T1000 (cell line): ENCODE results near the gene LRP5.
"Not testable (repeated sequence)": the region's sequence is repeated elsewhere in the genome, so short reads cannot be mapped to it uniquely, and the experiment has no call there.

ENCODE experiments used
- DNase-seq: peaks from one replicate; lab custom pipeline; 2025; ENCODE audit warnings: mixed read lengths; lab: John Stamatoyannopoulos, UW

LRP5 gene

DNA sequence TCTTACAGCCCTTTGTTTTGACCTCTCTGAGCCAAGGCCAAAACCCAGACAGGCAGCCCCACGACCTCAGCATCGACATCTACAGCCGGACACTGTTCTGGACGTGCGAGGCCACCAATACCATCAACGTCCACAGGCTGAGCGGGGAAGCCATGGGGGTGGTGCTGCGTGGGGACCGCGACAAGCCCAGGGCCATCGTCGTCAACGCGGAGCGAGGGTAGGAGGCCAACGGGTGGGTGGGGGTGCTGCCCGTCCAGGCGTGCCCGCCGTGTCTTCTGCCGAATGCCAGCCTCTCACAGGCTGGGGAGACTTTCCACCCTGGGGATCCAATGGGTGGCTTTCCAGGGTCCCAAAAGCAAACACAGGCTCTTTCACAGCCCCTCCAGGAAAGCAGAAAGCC, 111.1 kb downstream of the LRP5 start:
- no peak for DNase-seq

DNA sequence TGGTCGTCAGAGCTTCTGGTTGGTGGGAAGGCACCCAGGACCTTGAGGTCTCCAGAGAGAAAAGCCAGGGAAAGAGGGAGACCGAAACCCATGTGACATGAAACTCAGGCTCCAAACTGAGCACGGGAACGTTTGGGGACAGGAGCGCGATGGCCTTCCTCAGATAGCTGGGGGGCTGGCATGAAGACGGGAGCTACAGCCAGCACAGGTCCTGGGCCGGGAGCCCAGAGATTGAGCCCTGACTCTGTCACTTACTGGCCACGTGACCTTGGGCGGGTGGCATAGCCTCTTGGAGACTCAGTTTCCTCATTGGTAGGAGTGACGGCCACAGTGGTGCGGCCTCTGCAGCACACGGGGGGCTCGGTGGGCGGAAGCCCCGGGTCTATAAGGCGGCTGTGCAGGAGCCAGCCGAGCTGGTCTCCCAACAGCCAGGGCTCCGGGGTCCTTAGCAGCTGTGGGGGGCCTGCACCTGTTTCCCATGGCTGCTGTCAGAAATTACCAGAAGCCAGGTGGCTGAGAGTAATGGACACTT, 111.8 kb downstream of the LRP5 start:
- DNase-seq: no peak

DNA sequence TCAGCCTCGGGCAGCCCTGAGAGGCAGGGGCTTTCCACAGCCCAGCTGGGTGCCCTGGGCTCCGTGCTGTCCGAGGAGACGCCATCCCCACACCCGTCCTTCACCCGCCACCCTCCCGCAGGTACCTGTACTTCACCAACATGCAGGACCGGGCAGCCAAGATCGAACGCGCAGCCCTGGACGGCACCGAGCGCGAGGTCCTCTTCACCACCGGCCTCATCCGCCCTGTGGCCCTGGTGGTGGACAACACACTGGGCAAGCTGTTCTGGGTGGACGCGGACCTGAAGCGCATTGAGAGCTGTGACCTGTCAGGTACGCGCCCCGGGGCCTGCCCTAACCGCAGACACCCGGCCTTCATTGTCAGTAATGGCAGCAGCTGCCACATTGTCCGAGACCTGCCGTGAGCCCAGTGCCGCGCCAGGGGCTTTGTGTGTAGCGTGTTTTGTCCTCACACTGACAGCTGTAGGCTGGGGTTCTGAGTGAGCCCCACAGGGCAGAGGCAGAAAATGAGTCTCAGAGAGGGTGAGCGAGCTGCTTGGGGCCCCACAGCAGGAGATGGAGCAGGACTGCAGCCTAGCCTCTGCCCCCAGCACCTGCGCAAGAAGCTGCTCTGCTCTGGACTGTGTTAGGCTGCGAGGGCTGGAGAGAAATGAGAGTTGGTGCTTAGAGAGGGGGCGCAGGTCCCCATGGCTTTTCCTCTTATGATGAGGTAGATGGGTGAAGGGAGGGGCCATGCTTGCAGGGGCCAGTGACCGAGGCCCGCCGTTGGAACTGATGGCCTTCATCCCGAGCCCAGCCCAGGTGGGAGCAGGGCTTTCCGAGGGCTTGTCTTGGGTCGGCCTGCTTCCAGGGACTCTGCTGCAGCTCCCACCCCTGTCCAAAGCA, 112.8 kb downstream of the LRP5 start:
- DNase-seq: no peak

DNA sequence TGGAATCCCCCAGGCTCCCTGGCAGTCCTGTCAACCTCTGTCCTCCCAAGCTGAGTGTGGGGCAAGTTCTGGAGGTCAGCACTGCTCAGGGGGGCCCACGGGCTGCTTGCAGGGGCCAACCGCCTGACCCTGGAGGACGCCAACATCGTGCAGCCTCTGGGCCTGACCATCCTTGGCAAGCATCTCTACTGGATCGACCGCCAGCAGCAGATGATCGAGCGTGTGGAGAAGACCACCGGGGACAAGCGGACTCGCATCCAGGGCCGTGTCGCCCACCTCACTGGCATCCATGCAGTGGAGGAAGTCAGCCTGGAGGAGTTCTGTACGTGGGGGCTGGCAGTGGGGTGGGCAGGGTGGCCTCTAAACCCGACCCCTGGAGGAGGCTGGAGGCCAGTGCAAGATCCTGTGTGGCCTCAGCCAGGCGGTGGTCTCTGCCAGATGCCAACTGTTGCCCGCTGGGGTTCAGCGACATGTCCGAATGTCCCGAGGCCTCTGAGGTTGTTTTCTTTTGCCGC, 113.5 kb downstream of the LRP5 start:
- DNase-seq: no peak

- DNase-seq: no peak
Measured at GRCh38 chr11:68429661-68430060, 117.3 kb downstream of the LRP5 start.

DNA sequence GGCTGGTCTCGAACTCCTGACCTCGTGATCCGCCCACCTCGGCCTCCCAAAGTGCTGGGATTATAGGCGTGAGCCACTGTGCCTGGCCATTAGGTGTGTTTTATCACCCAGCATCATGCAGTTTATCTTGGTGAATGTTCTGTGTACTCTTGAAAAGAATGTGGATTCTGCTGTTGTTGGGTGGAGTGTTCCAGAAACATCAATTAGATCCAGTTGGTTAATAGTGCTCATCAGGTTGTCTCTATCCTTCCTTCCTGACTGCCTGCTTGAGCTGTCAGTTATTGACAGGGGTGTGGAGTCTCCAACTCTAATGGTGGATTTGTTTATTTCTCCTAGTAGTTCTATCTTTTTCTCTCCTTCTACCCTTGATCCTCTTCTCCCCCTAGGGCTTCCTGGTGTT, 118.0 kb downstream of the LRP5 start:
- no peak for DNase-seq

- DNase-seq: no peak
Measured at GRCh38 chr11:68430801-68431200, 118.4 kb downstream of the LRP5 start.

DNA sequence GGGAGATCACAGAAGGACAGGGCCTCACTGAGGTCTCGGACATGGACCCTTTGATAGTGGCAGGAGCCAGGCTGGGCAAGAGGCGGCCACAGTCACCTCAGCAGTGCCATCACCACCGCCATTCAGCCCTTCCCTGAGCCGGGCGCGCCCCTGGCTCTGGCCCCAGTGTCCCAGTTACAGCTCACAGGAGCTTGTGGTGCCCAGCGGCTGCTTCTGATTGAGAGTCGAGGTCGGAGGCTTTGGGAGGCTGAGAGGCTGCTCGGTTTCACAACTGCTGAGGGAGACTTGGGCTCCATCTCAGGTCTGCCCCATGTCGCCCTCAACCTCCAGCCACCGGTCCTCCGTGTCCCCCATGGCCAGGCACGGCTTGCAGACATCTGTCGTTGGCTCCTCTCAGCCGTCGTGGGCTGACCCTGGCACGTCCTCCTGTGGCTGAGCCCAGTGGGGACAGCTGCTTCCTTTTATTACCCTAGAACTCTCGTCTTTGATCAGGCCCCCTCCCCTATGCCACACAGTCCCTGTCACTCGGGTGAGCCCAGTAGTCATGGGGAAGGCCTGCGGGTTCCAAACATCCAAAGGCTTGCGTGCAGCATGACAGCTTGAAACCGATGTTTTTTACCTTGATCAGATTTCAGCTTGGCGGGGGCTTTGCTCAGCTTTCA, 119.7 kb downstream of the LRP5 start:
- DNase-seq: no peak

DNA sequence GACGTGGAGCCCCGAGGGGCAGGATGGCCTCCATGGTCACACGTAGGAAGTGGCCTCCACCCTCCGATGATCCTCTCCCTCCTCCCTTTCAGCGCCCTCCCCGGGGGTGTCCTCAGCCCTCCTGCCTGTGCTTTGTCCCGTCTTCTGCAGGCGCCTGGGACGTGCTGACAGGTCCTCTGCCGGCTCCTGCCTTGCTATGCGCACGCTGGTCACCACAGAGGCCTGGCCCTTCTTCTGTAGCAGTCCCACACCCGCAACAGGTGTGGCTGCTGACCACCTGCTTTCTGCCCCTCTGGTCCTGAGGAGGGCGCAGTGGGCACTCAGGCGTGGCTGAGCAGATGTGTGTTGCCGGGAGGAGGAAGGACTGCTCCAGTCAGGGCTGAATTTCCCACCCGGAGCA, 120.5 kb downstream of the LRP5 start:
- DNase-seq: no peak

GRCh38 chr11:68433541-68433940, 121.2 kb downstream of the LRP5 start:
- DNase-seq: no peak

GRCh38 chr11:68434159-68434558, 121.8 kb downstream of the LRP5 start:
- not testable (repeated sequence) for DNase-seq

DNA sequence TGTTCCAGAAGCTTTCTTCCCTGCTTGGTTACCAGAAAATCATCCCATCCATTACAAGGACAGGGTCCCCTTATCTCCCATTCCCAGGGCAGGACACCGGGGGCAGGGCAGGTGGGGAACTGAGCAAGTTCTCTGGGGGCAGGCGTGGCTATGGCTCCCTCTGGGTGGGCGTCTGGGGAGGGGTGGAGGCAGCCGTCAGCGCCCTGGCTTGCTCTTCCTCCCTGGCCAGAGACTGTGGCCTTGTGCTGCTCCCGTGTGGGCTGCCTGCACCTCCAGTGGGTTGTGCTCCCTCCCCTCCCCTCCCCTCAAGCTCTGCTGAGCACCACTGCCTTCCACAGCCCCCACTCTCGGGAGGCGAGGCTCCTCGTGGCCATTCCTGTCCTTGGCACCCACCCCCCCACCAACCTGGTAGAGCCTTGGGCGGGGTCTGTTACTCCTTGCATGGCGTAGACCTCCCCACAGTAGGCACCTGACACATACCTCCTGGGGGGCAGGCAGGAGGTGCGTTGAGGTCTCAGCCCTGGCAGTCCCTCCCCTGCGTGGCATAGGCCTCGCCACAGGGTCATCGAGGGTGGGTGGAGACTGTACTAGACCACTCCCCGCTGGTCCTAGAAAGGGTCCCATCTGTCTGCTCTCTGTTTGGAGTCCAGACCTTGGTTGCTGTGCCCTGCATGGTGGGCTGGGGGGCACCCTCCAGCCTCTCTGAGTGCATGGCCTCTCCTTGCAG, 123.9 kb downstream of the LRP5 start:
- no peak for DNase-seq

- peak; percentile 16 for DNase-seq
Measured at GRCh38 chr11:68436985-68437926, 124.9 kb downstream of the LRP5 start.

DNA sequence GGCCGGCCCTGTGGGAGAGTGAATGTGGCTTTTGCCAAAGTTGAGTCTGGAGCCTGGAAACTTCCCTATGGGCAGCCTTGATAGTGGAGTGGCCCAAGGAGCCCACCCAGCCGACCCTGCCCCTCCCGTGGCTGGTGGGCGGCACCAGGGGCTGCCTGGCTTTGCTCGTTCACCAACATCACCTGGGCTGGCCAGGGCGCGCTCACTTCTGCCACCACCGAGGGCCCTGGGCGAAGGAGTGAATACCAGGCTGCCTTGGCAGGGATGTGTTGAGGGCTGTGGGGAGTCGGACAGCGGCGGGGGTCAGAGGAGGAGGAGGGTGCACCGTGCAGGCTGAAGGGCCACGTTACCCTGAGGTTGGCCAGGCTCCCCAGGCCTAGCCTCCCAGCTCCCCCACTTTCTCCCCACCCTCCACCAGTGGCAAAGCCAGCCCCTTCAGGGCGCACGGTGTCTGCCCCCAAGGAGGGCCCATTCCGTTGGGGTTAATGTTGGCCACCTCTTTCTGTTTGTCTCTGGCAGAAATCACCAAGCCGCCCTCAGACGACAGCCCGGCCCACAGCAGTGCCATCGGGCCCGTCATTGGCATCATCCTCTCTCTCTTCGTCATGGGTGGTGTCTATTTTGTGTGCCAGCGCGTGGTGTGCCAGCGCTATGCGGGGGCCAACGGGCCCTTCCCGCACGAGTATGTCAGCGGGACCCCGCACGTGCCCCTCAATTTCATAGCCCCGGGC, 125.7 kb downstream of the LRP5 start:
- no peak for DNase-seq

DNA sequence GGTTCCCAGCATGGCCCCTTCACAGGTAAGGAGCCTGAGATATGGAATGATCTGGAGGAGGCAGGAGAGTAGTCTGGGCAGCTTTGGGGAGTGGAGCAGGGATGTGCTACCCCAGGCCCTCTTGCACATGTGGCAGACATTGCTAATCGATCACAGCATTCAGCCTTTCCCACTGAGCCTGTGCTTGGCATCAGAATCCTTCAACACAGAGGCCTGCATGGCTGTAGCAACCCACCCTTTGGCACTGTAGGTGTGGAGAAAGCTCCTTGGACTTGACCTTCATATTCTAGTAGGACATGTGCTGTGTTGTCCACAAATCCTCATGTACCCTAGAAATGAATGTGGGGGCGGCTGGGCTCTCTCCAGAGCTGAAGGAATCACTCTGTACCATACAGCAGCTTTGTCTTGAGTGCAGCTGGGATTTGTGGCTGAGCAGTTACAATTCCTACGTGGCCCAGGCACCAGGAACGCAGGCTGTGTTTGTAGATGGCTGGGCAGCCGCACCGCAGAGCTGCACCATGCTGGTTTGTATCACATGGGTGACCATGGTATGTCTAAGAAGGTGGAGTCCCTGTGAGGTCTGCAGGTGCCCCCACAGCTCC, 126.4 kb downstream of the LRP5 start:
- DNase-seq: no peak

GRCh38 chr11:68439355-68440065, 127.1 kb downstream of the LRP5 start:
- DNase-seq: no peak

- DNase-seq: no peak
Measured at GRCh38 chr11:68440224-68440623, 127.8 kb downstream of the LRP5 start.

GRCh38 chr11:68441466-68442230, 129.3 kb downstream of the LRP5 start:
- DNase-seq: peak; percentile 47

DNA sequence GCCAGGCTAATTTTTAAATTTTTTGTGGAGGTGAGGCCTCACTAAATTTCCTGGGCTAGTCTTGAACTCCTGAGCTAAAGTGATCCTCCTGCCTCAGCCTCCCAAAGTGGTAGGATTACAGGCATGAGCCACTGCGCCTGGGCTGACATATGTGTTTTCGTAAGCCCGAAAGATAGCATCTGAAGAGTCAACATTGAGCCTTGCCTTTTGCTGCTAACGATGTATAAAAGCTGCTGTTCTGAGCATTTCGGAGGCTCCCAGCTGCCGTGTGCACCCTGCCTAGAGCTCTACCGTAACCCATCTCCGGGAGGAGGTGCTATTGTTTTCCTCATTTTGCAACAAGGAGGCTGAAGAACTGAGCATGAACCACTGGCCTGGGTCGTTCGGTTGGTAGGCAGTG, 130.0 kb downstream of the LRP5 start:
- no peak for DNase-seq
